ENCODE data around the gene TRAIP.
"Not testable (repeated sequence)": the region's sequence is repeated elsewhere in the genome, so short reads cannot be mapped to it uniquely, and the experiment has no call there.

Gene TRAIP

GRCh38 chr3:49823131-49823530, 33.2 kb downstream of the TRAIP start:
- not testable (repeated sequence) for DNase-seq (ENCODE audit: low spot score)

GRCh38 chr3:49813497-49814174, 42.7 kb downstream of the TRAIP start, which contains the start of gene UBA7:
Gene UBA7, minus strand, starts transcription at chr3:49813953. Its CDS starts 166 bp downstream, at chr3:49813787.
- DNase-seq (ENCODE audit: low spot score): no peak

GRCh38 chr3:49812916-49813496, 43.4 kb downstream of the TRAIP start:
- no peak for DNase-seq (ENCODE audit: low spot score)

- DNase-seq (ENCODE audit: low spot score): no peak
Measured at GRCh38 chr3:49807431-49808114, 48.8 kb downstream of the TRAIP start.

- no peak for DNase-seq (ENCODE audit: low spot score)
Measured at GRCh38 chr3:49806850-49807249, 49.5 kb downstream of the TRAIP start.

GRCh38 chr3:49805897-49806701, 50.3 kb downstream of the TRAIP start:
- DNase-seq (ENCODE audit: low spot score): no peak

- DNase-seq (ENCODE audit: low spot score): no peak
Measured at GRCh38 chr3:49805367-49805782, 51.0 kb downstream of the TRAIP start.

GRCh38 chr3:49804141-49805041, 52.0 kb downstream of the TRAIP start:
- DNase-seq (ENCODE audit: low spot score): peak; percentile 48

- DNase-seq (ENCODE audit: low spot score): no peak
Measured at GRCh38 chr3:49803465-49804140, 52.8 kb downstream of the TRAIP start.

- peak; percentile 92 for DNase-seq (ENCODE audit: low spot score)
Measured at GRCh38 chr3:49802719-49803464, 53.5 kb downstream of the TRAIP start, which contains the start of gene INKA1. Gene INKA1, plus strand, starts transcription at chr3:49803261. Its CDS starts 132 bp downstream, at chr3:49803393.

GRCh38 chr3:49801160-49801559, 55.2 kb downstream of the TRAIP start:
- DNase-seq (ENCODE audit: low spot score): no peak

- no peak for DNase-seq (ENCODE audit: low spot score)
Measured at GRCh38 chr3:49799761-49800160, 56.6 kb downstream of the TRAIP start, which contains the start of gene CDHR4. Gene CDHR4, minus strand, starts transcription at chr3:49799873. Its CDS starts 61 bp downstream, at chr3:49799812.

- DNase-seq (ENCODE audit: low spot score): no peak
Measured at GRCh38 chr3:49799105-49799504, 57.3 kb downstream of the TRAIP start.

GRCh38 chr3:49794926-49795905, 61.1 kb downstream of the TRAIP start:
- DNase-seq (ENCODE audit: low spot score): peak; percentile 58

GRCh38 chr3:49794431-49794830, 61.9 kb downstream of the TRAIP start:
- DNase-seq (ENCODE audit: low spot score): no peak

GRCh38 chr3:49793486-49794085, 62.8 kb downstream of the TRAIP start:
- DNase-seq (ENCODE audit: low spot score): no peak

GRCh38 chr3:49792371-49793150, 63.8 kb downstream of the TRAIP start:
- no peak for DNase-seq (ENCODE audit: low spot score)
